LNCAP (cell line): ENCODE measurements around the gene ESPN.

Source experiments
- CTCF ChIP-seq: fragments of 450-650 bp; IDR thresholded peaks from 2 replicates; pipeline ENCODE4 v1.5.1; 2017; ENCODE audit warnings: mild to moderate bottlenecking

ESPN gene

GRCh38 chr1:6465461-6466005, 41.0 kb downstream of the ESPN start:
- TF ChIP-seq CTCF, result no peak

GRCh38 chr1:6466023-6466422, 41.4 kb downstream of the ESPN start, which contains the start of gene TNFRSF25:
Gene TNFRSF25, minus strand, starts transcription at chr1:6466173. Its CDS starts 66 bp downstream, at chr1:6466107.
- no peak for TF ChIP-seq CTCF

- no peak for TF ChIP-seq CTCF
Observed at GRCh38 chr1:6466751-6467150, 42.2 kb downstream of the ESPN start.

- TF ChIP-seq CTCF, result no peak
Observed at GRCh38 chr1:6467224-6467623, 42.6 kb downstream of the ESPN start.

- TF ChIP-seq CTCF, result no peak
Observed at GRCh38 chr1:6467744-6468688, 43.4 kb downstream of the ESPN start.

- TF ChIP-seq CTCF, result no peak
Observed at GRCh38 chr1:6468729-6469461, 44.3 kb downstream of the ESPN start.

- TF ChIP-seq CTCF, result no peak
Observed at GRCh38 chr1:6470132-6471085, 45.8 kb downstream of the ESPN start.
